ENCODE results near the gene SPECC1. TPM values are rescaled to one million over a fixed set of nuclear protein-coding genes. Genes with fewer than 3 reads are reported as not detected.
"Not testable (repeated sequence)": the region's sequence is repeated elsewhere in the genome, so short reads cannot be mapped to it uniquely, and the experiment has no call there.

Gene SPECC1
- total RNA-seq, 3 donors from 2014 or later = 36.4 to 59.0 (median 51.8) TPM

GRCh38 chr17:20094777-20095176 is 85.6 kb downstream of the SPECC1 start:
- Histone ChIP-seq H3K4me1 (no peaks in the 10 kb centered on the region), H3K9me3 (no peaks in the 10 kb centered on the region), H3K27ac (no peak overlapping the region), H3K36me3 (no peaks in the 10 kb centered on the region), H3K4me3 (no peak overlapping the region), H3K27me3 (no peaks in the 10 kb centered on the region)
- intact Hi-C loops (cut with DNase I; ENCODE audit: low total_unique reads) = no loop called here
- no peak for TF ChIP-seq POLR2AphosphoS5 (IDR thresholded peaks at IDR 0.05)
- no peak for TF ChIP-seq CTCF (IDR thresholded peaks at IDR 0.05)
- no peak for TF ChIP-seq POLR2A (IDR thresholded peaks at IDR 0.05)
- DNase-seq (ENCODE audit: low spot score in 2 of 2) = no peak

- intact Hi-C loops (cut with DNase I; ENCODE audit: low total_unique reads) = no loop called here
- Histone ChIP-seq H3K27me3 (no peaks in the 10 kb centered on the region), H3K36me3 (no peaks in the 10 kb centered on the region), H3K27ac (peak overlapping the region in 1 of 2 donors; percentile 82), H3K4me1 (no peaks in the 10 kb centered on the region), H3K4me3 (peak overlapping the region in 1 of 3 donors; percentile 49), H3K9me3 (no peaks in the 10 kb centered on the region)
- TF ChIP-seq POLR2A (IDR thresholded peaks at IDR 0.05) (no peak), CTCF (IDR thresholded peaks at IDR 0.05) (peak in 1 of 3 donors; percentile 9), POLR2AphosphoS5 (IDR thresholded peaks at IDR 0.05) (peak in 1 of 3 donors; percentile 28)
- DNase-seq (ENCODE audit: low spot score in 2 of 2) = peak in 1 of 2 donors; percentile 44
Measured at GRCh38 chr17:20095336-20096080, 86.3 kb downstream of the SPECC1 start.

- no peak overlapping the region for H3K4me3 ChIP-seq
- TF ChIP-seq POLR2AphosphoS5 (IDR thresholded peaks at IDR 0.05) = no peak
Measured at GRCh38 chr17:20096430-20096829, 87.3 kb downstream of the SPECC1 start.

GRCh38 chr17:20097330-20097729 is 88.2 kb downstream of the SPECC1 start:
- H3K4me1 ChIP-seq = no peaks in the 10 kb centered on the region
- intact Hi-C loops (cut with DNase I; ENCODE audit: low total_unique reads) = no loop called here
- no peak overlapping the region for H3K4me3 ChIP-seq
- no peaks in the 10 kb centered on the region for H3K36me3 ChIP-seq
- DNase-seq (ENCODE audit: low spot score in 2 of 2) = no peak
- no peaks in the 10 kb centered on the region for H3K27me3 ChIP-seq
- TF ChIP-seq POLR2A (IDR thresholded peaks at IDR 0.05) (no peak), POLR2AphosphoS5 (IDR thresholded peaks at IDR 0.05) (no peak), CTCF (IDR thresholded peaks at IDR 0.05) (no peak)
- H3K27ac ChIP-seq = no peak overlapping the region
- H3K9me3 ChIP-seq = no peaks in the 10 kb centered on the region

More at GRCh38 chr17:20096430-20096829, 87.3 kb downstream of the SPECC1 start:
- Histone ChIP-seq H3K27me3 (no peaks in the 10 kb centered on the region), H3K36me3 (no peaks in the 10 kb centered on the region), H3K9me3 (no peaks in the 10 kb centered on the region), H3K27ac (no peak overlapping the region), H3K4me1 (no peaks in the 10 kb centered on the region)
- intact Hi-C loops (cut with DNase I; ENCODE audit: low total_unique reads) = no loop called here
- DNase-seq (ENCODE audit: low spot score in 2 of 2) = no peak

- TF ChIP-seq CTCF (IDR thresholded peaks at IDR 0.05) (no peak), POLR2A (IDR thresholded peaks at IDR 0.05) (no peak), POLR2AphosphoS5 (IDR thresholded peaks at IDR 0.05) (no peak)
- H3K9me3 ChIP-seq = no peaks in the 10 kb centered on the region
- no peaks in the 10 kb centered on the region for H3K4me1 ChIP-seq
- no peak overlapping the region for H3K4me3 ChIP-seq
- H3K27ac ChIP-seq = no peak overlapping the region
- no peaks in the 10 kb centered on the region for H3K36me3 ChIP-seq
- intact Hi-C loops (cut with DNase I; ENCODE audit: low total_unique reads) = no loop called here
- no peak for DNase-seq (ENCODE audit: low spot score in 2 of 2)
- H3K27me3 ChIP-seq = no peaks in the 10 kb centered on the region
Measured at GRCh38 chr17:20098314-20098713, 89.2 kb downstream of the SPECC1 start.

GRCh38 chr17:20100806-20101205 is 91.6 kb downstream of the SPECC1 start:
- H3K27me3 ChIP-seq; H3K4me1 ChIP-seq; H3K4me3 ChIP-seq; DNase-seq (ENCODE audit: low spot score in 2 of 2); H3K36me3 ChIP-seq; H3K9me3 ChIP-seq; intact Hi-C loops (cut with DNase I; ENCODE audit: low total_unique reads); H3K27ac ChIP-seq: not testable (repeated sequence)

Measured in breast epithelium (tissue), 4 donors.